Measurements from ENCODE around the gene GDPD2.

GDPD2 gene

DNA sequence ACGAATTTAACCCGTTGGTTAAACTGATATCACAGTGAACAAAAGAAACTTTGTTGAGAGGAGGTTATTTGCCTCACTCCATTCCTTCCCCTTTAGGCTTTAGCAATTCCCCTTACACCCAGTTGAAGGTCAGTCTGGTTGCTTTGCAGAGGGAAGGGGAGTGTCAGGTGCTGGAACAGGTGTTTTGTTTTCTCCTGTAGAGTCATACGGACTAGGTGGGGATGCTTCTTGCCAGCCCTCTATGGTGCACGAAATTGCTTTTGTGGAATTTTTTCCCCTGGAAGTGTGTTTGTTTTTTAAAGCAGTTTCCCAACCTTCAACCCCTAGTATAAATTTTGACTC is 54.6 kb downstream of the GDPD2 start:
- no peak for DNase-seq

DNA sequence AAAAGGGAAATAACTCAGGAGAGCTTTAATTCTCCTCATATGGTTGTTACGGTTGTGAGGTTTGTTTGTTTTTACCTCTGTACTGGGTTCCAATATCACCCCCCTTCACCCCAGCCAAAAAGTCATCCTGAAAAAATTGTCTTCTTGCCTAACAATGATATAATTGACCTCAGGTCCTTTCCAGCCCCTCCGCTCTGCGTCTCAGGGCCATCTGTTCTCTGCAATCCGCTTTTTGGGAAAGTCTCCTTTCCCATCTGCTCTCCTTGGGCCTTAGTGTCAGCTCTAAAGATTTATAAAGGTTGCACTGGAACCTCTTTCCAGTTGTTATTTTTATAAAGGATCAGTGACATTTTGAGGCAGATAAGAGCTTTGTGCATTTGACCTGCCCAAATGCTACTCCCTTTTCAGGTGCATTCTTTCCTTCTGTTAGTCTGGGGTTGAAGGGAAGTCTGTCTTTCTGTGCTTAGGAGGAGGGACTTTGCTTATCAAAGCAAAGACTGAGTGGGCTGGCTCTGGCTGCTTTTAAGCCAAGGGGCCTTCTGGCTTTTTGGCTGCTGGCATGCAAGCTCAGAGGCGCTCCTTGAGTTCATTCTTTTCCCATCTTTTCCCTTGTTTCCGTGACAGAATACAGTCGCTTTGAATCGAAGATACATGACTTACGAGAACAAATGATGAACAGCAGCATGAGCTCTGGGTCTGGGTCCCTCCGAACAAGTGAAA is 55.6 kb downstream of the GDPD2 start:
- no peak for DNase-seq

DNA sequence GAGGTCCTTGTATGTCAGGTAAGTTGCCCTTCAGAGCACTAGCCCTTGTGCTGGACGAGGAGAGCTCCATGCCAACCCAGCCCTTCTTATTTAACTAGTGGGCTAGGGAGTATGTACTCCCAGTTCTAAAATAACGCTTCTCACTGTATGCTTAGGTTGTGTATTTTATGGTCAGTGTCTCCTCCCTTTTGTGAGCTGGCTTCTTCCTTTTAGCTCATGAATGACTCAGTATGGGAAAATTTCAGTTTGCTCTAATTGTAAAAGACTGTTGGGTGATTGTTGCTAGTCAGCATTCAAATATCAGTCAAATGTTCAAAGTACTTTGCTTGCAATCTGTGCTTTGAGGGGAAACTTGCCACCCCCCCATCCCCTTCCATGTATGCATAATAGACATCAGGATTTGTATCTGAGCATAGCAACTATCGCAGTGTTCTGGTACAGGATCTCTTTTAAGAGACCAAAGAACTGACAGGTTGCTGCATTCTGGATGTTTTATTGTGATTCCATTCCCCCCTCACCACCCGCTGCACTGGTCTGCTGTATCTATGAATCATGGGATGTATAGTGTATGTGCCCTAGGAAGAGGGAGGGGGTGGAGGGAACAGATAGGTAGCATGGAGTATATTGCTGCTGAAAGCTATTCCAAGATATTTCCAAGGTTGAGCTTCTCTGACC is 56.3 kb downstream of the GDPD2 start:
- no peak for DNase-seq

DNA sequence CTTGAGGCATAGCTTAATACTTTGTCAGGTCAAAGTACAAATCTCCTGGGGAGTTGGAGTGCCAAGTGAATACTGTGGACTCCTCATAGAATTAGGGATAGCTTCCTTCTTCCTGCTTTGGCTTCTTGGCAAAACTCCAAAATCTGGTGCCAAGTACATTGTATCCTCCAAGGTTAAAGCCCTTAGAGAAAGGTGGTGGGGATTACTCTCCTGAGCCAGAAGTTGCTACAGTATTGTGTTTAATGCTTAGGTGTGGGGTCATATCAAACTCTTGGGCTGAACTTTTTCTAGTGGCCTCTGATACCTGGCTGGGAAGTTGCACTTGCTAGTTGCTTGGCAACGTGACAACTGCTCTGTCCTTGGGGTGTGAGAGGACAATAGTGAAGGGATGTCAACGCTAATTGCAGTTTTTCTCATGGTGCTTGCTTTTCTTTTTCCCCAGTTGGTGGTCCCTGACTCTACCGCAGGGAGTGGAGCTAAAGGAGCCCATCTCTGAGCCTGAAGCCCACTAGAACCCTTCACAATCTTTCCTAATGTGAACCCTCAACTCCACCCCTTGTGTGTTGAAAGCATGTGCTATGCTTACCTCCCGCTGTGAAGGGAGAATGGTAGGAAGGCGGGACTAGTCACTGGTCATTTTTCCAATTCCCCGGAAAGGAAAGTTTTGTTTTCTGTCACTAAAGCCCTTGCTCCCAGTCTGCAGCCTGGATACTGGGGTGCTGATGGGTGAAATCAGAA is 57.0 kb downstream of the GDPD2 start:
- DNase-seq = no peak

DNA sequence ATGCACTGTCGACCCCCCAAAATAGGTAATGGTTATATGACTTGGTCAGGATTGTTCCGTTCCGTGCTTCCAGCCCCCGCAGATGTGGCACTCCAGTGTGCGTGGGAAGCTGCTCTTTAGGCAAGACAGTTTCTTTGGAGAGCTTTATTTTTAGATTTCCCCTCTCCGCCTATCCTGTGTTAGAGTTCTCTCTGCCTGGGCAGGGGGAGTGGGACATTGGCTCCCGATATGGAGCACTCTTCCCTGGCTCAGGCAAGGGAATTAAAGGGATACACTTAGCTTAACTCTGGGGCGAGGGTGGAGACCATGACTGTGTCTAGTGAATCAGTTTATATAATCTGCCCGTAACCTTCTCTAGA is 57.5 kb downstream of the GDPD2 start:
- no peak for DNase-seq

DNA sequence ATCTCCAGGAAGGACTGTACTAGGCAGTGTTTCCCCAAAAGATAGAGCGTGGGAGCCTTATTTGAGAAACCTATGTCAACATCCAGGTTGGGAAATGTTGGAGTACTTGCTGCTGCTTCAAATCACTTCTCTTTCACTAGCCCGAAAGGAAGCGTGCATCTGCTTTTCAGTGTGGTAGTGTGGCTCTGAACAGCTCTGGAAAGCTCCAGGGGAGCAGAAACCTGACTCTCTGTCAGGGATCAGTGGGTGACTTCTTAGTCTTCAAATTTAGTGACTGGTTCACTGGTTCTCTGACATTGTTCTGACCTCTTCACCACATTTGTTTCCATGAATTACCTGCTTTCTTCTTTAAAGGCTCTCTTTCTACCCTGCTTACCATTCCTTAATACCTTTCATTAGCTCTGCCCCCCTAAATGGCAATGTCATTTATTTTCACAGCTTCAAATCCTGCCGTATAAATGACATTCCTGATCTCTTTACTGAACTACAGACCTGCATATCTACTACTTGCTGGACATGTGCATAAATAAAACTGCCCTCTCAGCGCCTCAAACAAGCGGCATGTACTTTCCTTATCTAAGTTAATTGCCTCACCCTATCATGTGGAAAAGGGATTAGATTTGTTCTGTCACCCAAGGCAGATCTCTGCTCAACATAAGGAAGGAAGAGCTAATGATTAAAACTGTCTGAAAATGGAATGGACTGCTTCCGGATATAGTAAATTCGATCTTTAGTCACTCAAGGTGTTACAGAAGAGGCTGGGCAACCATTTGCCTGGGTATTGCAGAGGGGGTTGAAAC is 58.6 kb downstream of the GDPD2 start:
- no peak for DNase-seq

DNA sequence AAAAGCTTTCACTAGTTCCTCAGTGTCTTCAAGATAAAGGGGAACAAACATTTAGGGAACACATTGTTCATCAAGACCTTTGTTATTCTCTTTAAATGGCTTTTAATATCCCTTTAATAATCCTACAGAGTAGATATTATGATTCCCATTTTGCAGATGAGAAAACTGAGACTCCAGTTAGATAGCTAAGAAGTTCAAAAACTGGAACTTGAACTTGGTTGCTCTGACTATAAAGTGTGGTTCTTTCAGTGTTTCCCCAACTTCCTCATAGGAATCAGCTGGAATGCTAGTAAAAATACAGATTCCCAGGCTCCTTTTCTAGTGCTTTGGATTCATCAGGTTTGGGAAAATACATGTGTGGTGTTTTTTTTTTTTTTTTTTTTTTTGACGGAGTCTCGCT is 59.2 kb downstream of the GDPD2 start:
- no peak for DNase-seq

Measured in NCI-H2081 treated with DMSO at 0.1 percent for 48 hours (cell line).